ENCODE data around the gene TMEM30A.
A peak's percentile ranks its signal among the peaks of the same experiment; 100 is the strongest.

TMEM30A gene

DNA sequence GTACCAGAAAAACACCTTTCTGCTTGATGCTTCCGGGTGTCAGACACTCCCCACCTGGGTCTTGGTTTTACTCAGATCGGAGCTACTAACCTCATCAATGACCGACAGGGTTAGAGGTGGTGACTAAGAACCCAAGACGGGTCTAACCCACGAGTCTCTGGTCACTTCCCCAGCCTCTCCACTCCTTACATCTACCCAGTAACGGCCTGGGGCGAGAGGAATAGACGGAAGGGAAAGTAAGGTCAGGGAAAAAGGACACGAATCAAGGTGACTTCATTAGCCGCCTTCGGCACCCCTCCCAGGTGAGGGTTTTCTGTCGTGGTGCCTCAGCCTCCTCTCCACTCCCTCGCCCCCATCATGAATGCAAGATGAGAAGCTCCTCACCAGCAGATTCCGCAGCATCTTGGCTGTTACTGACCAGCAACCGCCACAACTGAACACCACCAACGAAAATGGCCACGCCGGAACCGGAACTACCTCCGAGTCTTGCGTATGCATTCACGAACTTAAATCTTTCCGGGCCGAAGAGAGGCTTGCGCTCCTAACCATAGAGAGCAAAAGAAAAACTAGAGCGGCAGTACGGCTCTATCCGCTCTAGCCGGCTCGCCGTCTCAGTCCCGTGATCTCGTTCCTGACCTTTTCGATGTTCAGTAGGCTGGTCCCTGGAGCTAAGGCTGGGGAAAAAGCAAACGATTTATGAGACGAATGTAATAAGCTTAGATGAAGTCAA is 41.1 kb downstream of the TMEM30A start, which contains the start of gene COX7A2:
TSS of gene COX7A2 (minus strand) at position 469 of the 730 bp plus-strand sequence. CDS start at position 402, 67 bp downstream.
- peak; percentile 94 for DNase-seq (ENCODE audit: extremely low read depth, low read depth)
- no peak for TF ChIP-seq CTCF (IDR thresholded peaks at IDR 0.05; ENCODE audit: low read depth, low read length, missing control alignments)
- peak within 1 kb of the TSS; percentile 81 for H3K4me3 ChIP-seq (replicated peaks; ENCODE audit: low read depth, low read length)

GRCh38 chr6:75236630-75237029 is 48.0 kb downstream of the TMEM30A start:
- H3K4me3 ChIP-seq (replicated peaks; ENCODE audit: low read depth, low read length): no peak overlapping the region
- DNase-seq (ENCODE audit: extremely low read depth, low read depth): no peak
- no peak for TF ChIP-seq CTCF (IDR thresholded peaks at IDR 0.05; ENCODE audit: low read depth, low read length, missing control alignments)

DNA sequence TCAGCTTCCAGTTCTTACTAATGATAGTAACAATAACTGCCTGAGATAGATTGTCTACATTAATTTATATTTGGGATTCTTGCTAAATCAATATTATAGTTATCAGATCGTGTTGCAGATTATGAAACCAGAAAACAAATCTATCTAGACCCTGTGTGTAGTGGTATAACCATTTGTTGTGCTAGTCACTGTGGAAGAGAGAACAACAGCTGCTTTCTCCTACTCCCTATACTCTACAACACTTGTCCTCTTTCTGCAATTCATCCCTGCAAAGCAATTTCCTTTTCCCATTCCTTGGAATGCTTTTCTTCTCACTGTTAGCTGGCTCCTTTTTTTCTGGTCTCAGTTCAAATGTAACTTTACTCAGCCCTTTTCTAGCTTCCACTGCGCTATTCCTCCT is 49.3 kb downstream of the TMEM30A start:
- TF ChIP-seq CTCF (IDR thresholded peaks at IDR 0.05; ENCODE audit: low read depth, low read length, missing control alignments): no peak
- DNase-seq (ENCODE audit: extremely low read depth, low read depth): no peak
- H3K4me3 ChIP-seq (replicated peaks; ENCODE audit: low read depth, low read length): no peak overlapping the region

- DNase-seq (ENCODE audit: extremely low read depth, low read depth): no peak
- TF ChIP-seq CTCF (IDR thresholded peaks at IDR 0.05; ENCODE audit: low read depth, low read length, missing control alignments): no peak
- H3K4me3 ChIP-seq (replicated peaks; ENCODE audit: low read depth, low read length): no peak overlapping the region
Observed at GRCh38 chr6:75234126-75234865, 50.3 kb downstream of the TMEM30A start.

- no peak for TF ChIP-seq CTCF (IDR thresholded peaks at IDR 0.05; ENCODE audit: low read depth, low read length, missing control alignments)
- DNase-seq (ENCODE audit: extremely low read depth, low read depth): no peak
- H3K4me3 ChIP-seq (replicated peaks; ENCODE audit: low read depth, low read length): no peak overlapping the region
Observed at GRCh38 chr6:75233092-75233615, 51.4 kb downstream of the TMEM30A start.

GRCh38 chr6:75230484-75231325 is 53.9 kb downstream of the TMEM30A start:
- peak; percentile 85 for TF ChIP-seq CTCF (IDR thresholded peaks at IDR 0.05; ENCODE audit: low read depth, low read length, missing control alignments)
- H3K4me3 ChIP-seq (replicated peaks; ENCODE audit: low read depth, low read length): no peak overlapping the region
- no peak for DNase-seq (ENCODE audit: extremely low read depth, low read depth)
